ENCODE data around the gene RNASE4.
"Not testable (repeated sequence)": the region's sequence is repeated elsewhere in the genome, so short reads cannot be mapped to it uniquely, and the experiment has no call there.

The RNASE4 gene

DNA sequence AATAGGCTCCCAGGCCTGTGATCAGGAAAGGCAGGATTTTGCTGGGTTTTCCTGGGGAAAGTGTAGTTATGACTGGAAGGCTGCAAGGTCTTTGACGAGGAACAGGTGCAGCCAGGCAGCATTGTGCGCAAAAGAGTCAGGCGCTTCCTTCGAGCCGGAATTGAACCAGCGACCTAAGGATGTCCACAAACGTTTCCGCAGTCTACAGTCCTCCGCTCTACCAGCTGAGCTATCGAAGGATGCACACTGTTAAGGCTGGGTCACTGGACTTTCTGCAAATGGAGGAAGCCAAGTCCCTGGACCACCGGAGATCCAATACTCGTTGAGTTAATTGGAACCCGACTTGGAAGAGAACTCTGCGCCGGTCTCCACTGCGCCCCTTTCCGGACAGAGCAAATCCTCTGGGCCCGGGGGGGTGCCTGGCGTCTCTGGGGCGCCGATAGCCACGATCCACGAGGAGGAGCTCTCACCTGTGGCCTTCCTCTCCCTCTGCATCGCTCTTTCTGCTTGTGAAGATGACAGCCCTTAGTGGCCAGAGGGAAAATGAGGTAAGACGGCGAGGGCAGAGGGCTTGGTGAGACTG lies 24.5 kb upstream of the RNASE4 start:
- Histone ChIP-seq H3K27me3 (replicated peaks in 2 of 5; ENCODE audit: control insufficient read depth in 4 of 5, insufficient read depth in 5 of 5, low read length in 4 of 5) (peaks cover 11 to 52% (median 32%) of the 10 kb centered on the region in 5 experiments), H3K4me1 (ENCODE audit: control extremely low read depth in 1 of 4, control insufficient read depth in 4 of 4, insufficient read depth in 4 of 4, low read length in 3 of 4) (peaks cover 0 to 15% (median 9%) of the 10 kb centered on the region in 4 experiments), H3K27ac (ENCODE audit: insufficient read depth in 1 of 2, low read depth in 1 of 2, low read length in 2 of 2, poor library complexity in 1 of 2, severe bottlenecking in 2 of 2) (no peak overlapping the region), H3K36me3 (ENCODE audit: control insufficient read depth in 4 of 4, insufficient read depth in 4 of 4, low read length in 3 of 4) (no peaks in the 10 kb centered on the region), H3K9me3 (ENCODE audit: control extremely low read depth in 1 of 5, control insufficient read depth in 4 of 5, insufficient read depth in 2 of 5, low read depth in 1 of 5, low read length in 4 of 5) (no peaks in the 10 kb centered on the region), H3K4me3 (ENCODE audit: control insufficient read depth in 1 of 7, extremely low read depth in 1 of 7, insufficient read depth in 4 of 7, low read depth in 2 of 7, low read length in 6 of 7) (no peak overlapping the region)
- ChIA-PET POLR2A (no interaction called here), CTCF (interaction anchor here (1.3 to 15.1 kb wide), 6 partner anchors 11 to 199 kb away, joined by 4 to 179 read pairs (median 12); partner anchors contain the start of genes ANG and RNASE4)
- no peak for DNase-seq
- 62% methylated on average over 20 of the region's 26 CpGs for WGBS (ENCODE audit: insufficient coverage)

DNA sequence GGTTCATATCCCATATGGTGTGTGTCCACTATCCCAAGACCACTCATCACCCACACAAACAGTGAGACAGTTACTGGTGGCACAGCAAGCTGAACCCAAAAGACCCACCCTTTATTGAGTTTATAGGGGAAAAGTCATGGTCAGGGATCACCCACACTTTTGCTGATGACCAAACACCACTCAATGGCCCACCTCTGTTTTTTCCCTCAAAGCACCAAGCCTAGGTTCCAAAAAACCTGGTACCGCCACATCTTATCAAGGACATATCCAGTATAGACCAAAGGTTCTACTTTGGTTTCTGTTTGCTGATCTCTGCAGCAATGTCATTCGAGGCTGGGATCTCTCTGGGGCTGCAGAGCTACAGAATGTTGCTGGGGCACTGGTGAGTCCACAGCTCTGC lies 23.2 kb upstream of the RNASE4 start:
- ChIA-PET CTCF (interaction anchor here (1.3 to 15.1 kb wide), 6 partner anchors 9 to 198 kb away, joined by 4 to 179 read pairs (median 12); partner anchors contain the start of genes ANG and RNASE4), POLR2A (no interaction called here)
- H3K27ac ChIP-seq (ENCODE audit: insufficient read depth in 1 of 2, low read depth in 1 of 2, low read length in 2 of 2, poor library complexity in 1 of 2, severe bottlenecking in 2 of 2) = no peak overlapping the region
- H3K9me3 ChIP-seq (ENCODE audit: control extremely low read depth in 1 of 5, control insufficient read depth in 4 of 5, insufficient read depth in 2 of 5, low read depth in 1 of 5, low read length in 4 of 5) = no peaks in the 10 kb centered on the region
- DNase-seq = no peak
- H3K4me3 ChIP-seq (ENCODE audit: control insufficient read depth in 1 of 7, extremely low read depth in 1 of 7, insufficient read depth in 4 of 7, low read depth in 2 of 7, low read length in 6 of 7) = no peak overlapping the region
- H3K36me3 ChIP-seq (ENCODE audit: control insufficient read depth in 4 of 4, insufficient read depth in 4 of 4, low read length in 3 of 4) = no peaks in the 10 kb centered on the region
- 100% methylated on average over 2 of the region's 2 CpGs for WGBS (ENCODE audit: insufficient coverage)
- peaks cover 0 to 15% (median 9%) of the 10 kb centered on the region in 4 experiments for H3K4me1 ChIP-seq (ENCODE audit: control extremely low read depth in 1 of 4, control insufficient read depth in 4 of 4, insufficient read depth in 4 of 4, low read length in 3 of 4)
- H3K27me3 ChIP-seq (replicated peaks in 2 of 5; ENCODE audit: control insufficient read depth in 4 of 5, insufficient read depth in 5 of 5, low read length in 4 of 5) = peaks cover 3 to 42% (median 22%) of the 10 kb centered on the region in 5 experiments

DNA sequence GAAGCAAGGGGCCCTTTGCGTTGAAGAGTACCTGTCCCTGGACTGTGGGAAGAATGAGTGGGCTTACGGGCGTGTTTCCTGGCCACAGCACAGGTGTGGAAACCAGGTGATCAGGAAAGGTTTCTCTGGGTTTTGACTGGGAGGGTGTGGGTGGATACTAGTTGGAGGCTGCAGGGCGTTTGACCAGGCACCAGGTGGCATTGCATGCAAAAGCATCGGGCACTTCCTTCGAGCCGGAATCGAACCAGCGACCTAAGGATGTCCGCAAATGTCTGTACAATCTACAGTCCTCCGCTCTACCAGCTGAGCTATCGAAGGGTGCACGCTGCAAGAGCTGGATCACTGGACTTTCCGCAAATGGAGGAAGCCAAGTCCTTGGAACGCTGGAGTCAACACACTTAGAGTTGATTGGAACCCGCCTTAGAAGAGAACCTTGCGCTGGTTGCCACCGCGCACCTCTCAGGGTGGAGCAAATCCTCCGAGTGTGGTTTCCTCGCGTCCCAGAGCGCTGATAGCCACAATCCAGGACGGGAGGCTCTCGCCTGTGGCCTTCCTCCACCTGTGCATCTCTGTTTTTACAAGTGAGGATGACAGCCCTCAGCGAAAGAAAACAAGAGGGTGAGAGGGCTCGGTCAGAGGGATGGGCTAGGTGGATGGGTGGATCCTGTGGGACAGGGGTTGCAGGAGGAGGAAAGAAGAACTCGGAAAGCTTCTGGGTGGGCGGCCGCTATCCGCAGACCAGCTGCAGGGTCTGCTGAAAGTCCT lies 21.2 kb upstream of the RNASE4 start:
- ChIA-PET CTCF (interaction anchor here (0.5 to 15.1 kb wide), 4 partner anchors 14 to 30 kb away, joined by 3 to 179 read pairs (median 37); partner anchors contain the start of genes ANG and RNASE4), POLR2A (interaction anchor here (0.7 kb wide), 1 partner anchor 18 kb away, joined by 3 read pairs; no protein-coding TSS in a partner anchor)
- Histone ChIP-seq H3K36me3 (ENCODE audit: control insufficient read depth in 4 of 4, insufficient read depth in 4 of 4, low read length in 3 of 4) (no peaks in the 10 kb centered on the region), H3K27me3 (replicated peaks in 2 of 5; ENCODE audit: control insufficient read depth in 4 of 5, insufficient read depth in 5 of 5, low read length in 4 of 5) (peaks cover 0 to 22% (median 11%) of the 10 kb centered on the region in 5 experiments), H3K4me1 (ENCODE audit: control extremely low read depth in 1 of 4, control insufficient read depth in 4 of 4, insufficient read depth in 4 of 4, low read length in 3 of 4) (peaks cover 0 to 18% (median 13%) of the 10 kb centered on the region in 4 experiments), H3K4me3 (ENCODE audit: control insufficient read depth in 1 of 7, extremely low read depth in 1 of 7, insufficient read depth in 4 of 7, low read depth in 2 of 7, low read length in 6 of 7) (peak overlapping the region; percentile 30 to 81 (median 69)), H3K27ac (ENCODE audit: insufficient read depth in 1 of 2, low read depth in 1 of 2, low read length in 2 of 2, poor library complexity in 1 of 2, severe bottlenecking in 2 of 2) (no peak overlapping the region), H3K9me3 (ENCODE audit: control extremely low read depth in 1 of 5, control insufficient read depth in 4 of 5, insufficient read depth in 2 of 5, low read depth in 1 of 5, low read length in 4 of 5) (no peaks in the 10 kb centered on the region)
- WGBS (ENCODE audit: insufficient coverage) = 0% methylated on average over 30 of the region's 31 CpGs
- DNase-seq = peak; percentile 82 to 91 (median 90)

DNA sequence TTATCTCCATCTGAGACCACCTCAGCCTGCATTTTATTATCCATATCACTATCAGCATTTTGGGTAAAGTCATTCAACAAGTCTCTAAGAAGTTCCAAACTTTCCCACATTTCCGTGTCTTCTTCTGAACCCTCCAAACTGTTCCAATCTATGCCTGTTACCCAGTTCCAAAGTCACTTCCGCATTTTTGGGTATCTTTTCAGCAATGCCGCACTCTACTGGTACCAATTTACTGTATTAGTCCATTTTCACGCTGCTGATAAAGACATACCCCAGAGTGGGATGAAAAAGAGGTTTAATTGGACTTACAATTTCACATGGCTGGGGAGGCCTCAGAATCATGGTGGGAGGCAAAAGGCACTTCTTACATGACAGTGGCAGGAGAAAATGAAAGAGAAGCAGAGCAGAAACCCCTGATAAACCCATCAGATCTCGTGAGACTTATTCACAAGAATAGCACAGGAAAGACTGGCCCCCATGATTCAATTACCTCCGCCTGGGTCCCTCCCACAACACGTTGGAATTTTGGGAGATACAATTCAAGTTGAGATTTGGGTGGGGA lies 17.9 kb upstream of the RNASE4 start:
- WGBS (ENCODE audit: insufficient coverage) = 92% methylated on average over 7 of the region's 7 CpGs
- H3K4me3 ChIP-seq (ENCODE audit: control insufficient read depth in 1 of 7, extremely low read depth in 1 of 7, insufficient read depth in 4 of 7, low read depth in 2 of 7, low read length in 6 of 7); POLR2A ChIA-PET; H3K36me3 ChIP-seq (ENCODE audit: control insufficient read depth in 4 of 4, insufficient read depth in 4 of 4, low read length in 3 of 4); H3K9me3 ChIP-seq (ENCODE audit: control extremely low read depth in 1 of 5, control insufficient read depth in 4 of 5, insufficient read depth in 2 of 5, low read depth in 1 of 5, low read length in 4 of 5); DNase-seq; H3K27ac ChIP-seq (ENCODE audit: insufficient read depth in 1 of 2, low read depth in 1 of 2, low read length in 2 of 2, poor library complexity in 1 of 2, severe bottlenecking in 2 of 2); H3K27me3 ChIP-seq (replicated peaks in 2 of 5; ENCODE audit: control insufficient read depth in 4 of 5, insufficient read depth in 5 of 5, low read length in 4 of 5): not testable (repeated sequence)
- peaks cover 0 to 26% (median 16%) of the 10 kb centered on the region in 4 experiments for H3K4me1 ChIP-seq (ENCODE audit: control extremely low read depth in 1 of 4, control insufficient read depth in 4 of 4, insufficient read depth in 4 of 4, low read length in 3 of 4)
- CTCF ChIA-PET = interaction anchor here (15.1 kb wide), 1 partner anchor 27 kb away, joined by 179 read pairs; the partner anchor contains the start of gene ANG

DNA sequence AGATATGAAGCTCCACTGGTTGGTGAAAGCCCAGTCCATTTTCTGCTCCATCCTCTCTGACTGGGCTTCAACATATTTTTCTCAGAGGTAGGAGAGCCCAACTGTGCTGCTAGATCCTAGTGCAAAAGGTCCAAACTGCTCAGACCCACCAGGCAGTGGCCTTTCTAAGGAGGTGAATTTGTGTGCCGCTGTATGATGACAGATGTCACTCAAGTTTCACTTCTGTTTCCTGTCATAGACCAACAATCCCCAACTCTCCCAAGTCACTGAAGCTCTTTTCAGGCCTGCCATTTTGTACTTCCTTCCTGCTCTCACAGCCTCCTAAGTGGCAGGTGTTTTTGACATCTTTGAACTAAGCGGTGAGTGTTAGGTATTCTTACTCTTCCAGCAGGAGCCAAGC lies 16.4 kb upstream of the RNASE4 start:
- Histone ChIP-seq H3K27ac (ENCODE audit: insufficient read depth in 1 of 2, low read depth in 1 of 2, low read length in 2 of 2, poor library complexity in 1 of 2, severe bottlenecking in 2 of 2) (no peak overlapping the region), H3K4me1 (ENCODE audit: control extremely low read depth in 1 of 4, control insufficient read depth in 4 of 4, insufficient read depth in 4 of 4, low read length in 3 of 4) (peaks cover 0 to 26% (median 14%) of the 10 kb centered on the region in 4 experiments), H3K36me3 (ENCODE audit: control insufficient read depth in 4 of 4, insufficient read depth in 4 of 4, low read length in 3 of 4) (no peaks in the 10 kb centered on the region), H3K4me3 (ENCODE audit: control insufficient read depth in 1 of 7, extremely low read depth in 1 of 7, insufficient read depth in 4 of 7, low read depth in 2 of 7, low read length in 6 of 7) (no peak overlapping the region), H3K27me3 (replicated peaks in 2 of 5; ENCODE audit: control insufficient read depth in 4 of 5, insufficient read depth in 5 of 5, low read length in 4 of 5) (no peaks in the 10 kb centered on the region), H3K9me3 (ENCODE audit: control extremely low read depth in 1 of 5, control insufficient read depth in 4 of 5, insufficient read depth in 2 of 5, low read depth in 1 of 5, low read length in 4 of 5) (no peaks in the 10 kb centered on the region)
- peak in 1 of 3 donors; percentile 28 for DNase-seq
- POLR2A ChIA-PET = no interaction called here
- CTCF ChIA-PET = interaction anchor here (1.1 to 4.1 kb wide), 6 partner anchors 11 to 37 kb away, joined by 3 to 26 read pairs (median 9); partner anchors contain the start of gene RNASE4
- WGBS (ENCODE audit: insufficient coverage) = 0% methylated on average over 1 of the region's 2 CpGs

DNA sequence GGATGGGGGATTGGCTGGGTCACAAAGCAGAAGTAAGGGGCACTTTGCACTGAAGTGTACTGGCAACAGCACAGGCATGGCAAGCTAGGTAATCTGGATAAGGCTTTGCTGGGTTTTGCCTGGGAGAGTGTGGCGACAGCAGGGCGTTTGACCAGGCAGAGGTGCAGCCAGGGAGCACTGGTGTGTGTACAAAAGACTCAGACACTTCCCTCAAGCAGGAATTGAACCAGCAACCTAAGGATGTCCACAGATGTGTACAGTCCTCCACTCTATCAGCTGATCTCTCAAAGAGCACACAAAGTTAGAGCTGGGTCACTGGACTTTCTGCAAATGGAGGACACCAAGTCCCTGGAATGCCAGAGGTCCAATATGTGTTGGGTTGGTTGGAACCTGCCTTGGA lies 15.4 kb upstream of the RNASE4 start:
- CTCF ChIA-PET = interaction anchor here (0.9 to 4.1 kb wide), 8 partner anchors 9 to 38 kb away, joined by 3 to 26 read pairs (median 9); no protein-coding TSS in a partner anchor
- H3K27ac ChIP-seq (ENCODE audit: insufficient read depth in 1 of 2, low read depth in 1 of 2, low read length in 2 of 2, poor library complexity in 1 of 2, severe bottlenecking in 2 of 2) = no peak overlapping the region

More for the DNA sequence above, 15.4 kb upstream of the RNASE4 start:
- Histone ChIP-seq H3K36me3 (ENCODE audit: control insufficient read depth in 4 of 4, insufficient read depth in 4 of 4, low read length in 3 of 4) (no peaks in the 10 kb centered on the region), H3K9me3 (ENCODE audit: control extremely low read depth in 1 of 5, control insufficient read depth in 4 of 5, insufficient read depth in 2 of 5, low read depth in 1 of 5, low read length in 4 of 5) (no peaks in the 10 kb centered on the region), H3K27me3 (replicated peaks in 2 of 5; ENCODE audit: control insufficient read depth in 4 of 5, insufficient read depth in 5 of 5, low read length in 4 of 5) (no peaks in the 10 kb centered on the region), H3K4me1 (ENCODE audit: control extremely low read depth in 1 of 4, control insufficient read depth in 4 of 4, insufficient read depth in 4 of 4, low read length in 3 of 4) (peaks cover 0 to 17% (median 6%) of the 10 kb centered on the region in 4 experiments), H3K4me3 (ENCODE audit: control insufficient read depth in 1 of 7, extremely low read depth in 1 of 7, insufficient read depth in 4 of 7, low read depth in 2 of 7, low read length in 6 of 7) (no peak overlapping the region)
- POLR2A ChIA-PET = no interaction called here
- WGBS (ENCODE audit: insufficient coverage) = 100% methylated on average over 1 of the region's 2 CpGs
- DNase-seq = no peak
